WTC11 (cell line): ENCODE data around the gene KLHL40. TPM values are rescaled to one million over a fixed set of nuclear protein-coding genes. Genes with fewer than 3 reads are reported as not detected.

Source experiments
- ATAC-seq: fragments of 200-7000 bp; cut with Tn5 transposase; 2 replicates; pipeline ENCODE4 v1.10.0; 2021; ENCODE audit warnings: mild to moderate bottlenecking, moderate library complexity
- CTCF ChIA-PET: fragments of 300-600 bp; sonication (Branson Sonifier 250); formaldehyde crosslinking; loops from one replicate; lab custom pipeline; 2021; ENCODE audit warnings: antibody characterized with exemption; lab: Charles Lee
- POLR2A ChIA-PET: fragments of 350-600 bp; sonication (Branson Sonifier 250); formaldehyde crosslinking; loops from one replicate; lab custom pipeline; 2021; ENCODE audit warnings: antibody characterized with exemption; lab: Charles Lee
- DNase-seq: peaks from one replicate; pipeline ENCODE4 v3.0.0; 2021; ENCODE audit warnings: low spot score
- H3K27ac Mint-ChIP-seq: 2 replicates; pipeline ENCODE4 v1.8.0; 2021; ENCODE audit warnings: mixed read lengths
- H3K27me3 Mint-ChIP-seq: 2 replicates; pipeline ENCODE4 v1.8.0; 2021; ENCODE audit warnings: low read depth, mild to moderate bottlenecking, moderate library complexity, mixed read lengths
- H3K36me3 Mint-ChIP-seq: 2 replicates; pipeline ENCODE4 v1.8.0; 2021; ENCODE audit warnings: mixed read lengths
- H3K4me1 Mint-ChIP-seq: 2 replicates; pipeline ENCODE4 v1.8.0; 2022; ENCODE audit warnings: mixed read lengths
- H3K4me3 Mint-ChIP-seq: 2 replicates; pipeline ENCODE4 v1.8.0; 2021; ENCODE audit warnings: mild to moderate bottlenecking, moderate library complexity, mixed read lengths
- H3K9me3 Mint-ChIP-seq: 2 replicates; pipeline ENCODE4 v1.8.0; 2021; ENCODE audit warnings: mixed read lengths
- CREM ChIP-seq: sonication (generic); formaldehyde crosslinking; IDR thresholded peaks from 2 replicates; pipeline ENCODE4 v1.8.1; 2022; ENCODE audit warnings: mild to moderate bottlenecking, missing genetic modification reagents, moderate library complexity
- ESRRA ChIP-seq: sonication (generic); formaldehyde crosslinking; IDR thresholded peaks from 2 replicates; pipeline ENCODE4 v1.8.1; 2022; ENCODE audit warnings: mild to moderate bottlenecking, missing genetic modification reagents, borderline replicate concordance
- FOXJ3 ChIP-seq: sonication (generic); formaldehyde crosslinking; IDR thresholded peaks from 2 replicates; pipeline ENCODE4 v1.9.0; 2021; ENCODE audit warnings: missing genetic modification reagents, mild to moderate bottlenecking, borderline replicate concordance
- GRHL2 ChIP-seq: fragments of 250-450 bp; sonication (Bioruptor Pico); IDR thresholded peaks from 2 replicates; pipeline ENCODE4 v1.8.0; 2022; ENCODE audit warnings: mild to moderate bottlenecking, moderate library complexity; ENCODE audit not compliant: insufficient replicate concordance, severe bottlenecking
- IRF1 ChIP-seq: sonication (generic); formaldehyde crosslinking; IDR thresholded peaks from 2 replicates; pipeline ENCODE4 v1.8.0; 2023; ENCODE audit warnings: missing genetic modification reagents
- IRF2 ChIP-seq: sonication (generic); formaldehyde crosslinking; IDR thresholded peaks from 2 replicates; pipeline ENCODE4 v1.8.0; 2022; ENCODE audit warnings: low read depth, missing genetic modification reagents, borderline replicate concordance
- JAZF1 ChIP-seq: fragments of 250-450 bp; sonication (Bioruptor Pico); IDR thresholded peaks from 2 replicates; pipeline ENCODE4 v1.9.0; 2021; ENCODE audit warnings: moderate library complexity, mild to moderate bottlenecking, inconsistent platforms
- JUN ChIP-seq: sonication (generic); formaldehyde crosslinking; IDR thresholded peaks from 2 replicates; pipeline ENCODE4 v1.8.0; 2023; ENCODE audit warnings: mild to moderate bottlenecking, missing genetic modification reagents
- MAX ChIP-seq: sonication (generic); formaldehyde crosslinking; IDR thresholded peaks from 2 replicates; pipeline ENCODE4 v1.8.0; 2022; ENCODE audit warnings: mild to moderate bottlenecking, missing genetic modification reagents
- MLX ChIP-seq: sonication (generic); formaldehyde crosslinking; IDR thresholded peaks from 2 replicates; pipeline ENCODE4 v1.8.1; 2023; ENCODE audit warnings: mild to moderate bottlenecking, missing genetic modification reagents, moderate library complexity
- NFE2L1 ChIP-seq: sonication (generic); formaldehyde crosslinking; IDR thresholded peaks from 2 replicates; pipeline ENCODE4 v1.8.1; 2023; ENCODE audit warnings: missing genetic modification reagents
- NR2C2 ChIP-seq: sonication (generic); formaldehyde crosslinking; IDR thresholded peaks from 2 replicates; pipeline ENCODE4 v1.8.0; 2022; ENCODE audit warnings: mild to moderate bottlenecking, missing genetic modification reagents
- RELA ChIP-seq: sonication (generic); formaldehyde crosslinking; IDR thresholded peaks from 2 replicates; pipeline ENCODE4 v1.8.1; 2022; ENCODE audit warnings: missing genetic modification reagents, mild to moderate bottlenecking, borderline replicate concordance
- SMAD3 ChIP-seq: sonication (generic); formaldehyde crosslinking; IDR thresholded peaks from 2 replicates; pipeline ENCODE4 v1.8.0; 2022; ENCODE audit warnings: missing genetic modification reagents, mild to moderate bottlenecking, borderline replicate concordance
- ZNF121 ChIP-seq: sonication (generic); formaldehyde crosslinking; IDR thresholded peaks from 2 replicates; pipeline ENCODE4 v1.8.0; 2023; ENCODE audit warnings: missing genetic modification reagents
- ZNF219 ChIP-seq: sonication (generic); formaldehyde crosslinking; IDR thresholded peaks from 2 replicates; pipeline ENCODE4 v1.8.0; 2023; ENCODE audit warnings: missing genetic modification reagents, mild to moderate bottlenecking, borderline replicate concordance
- ZNF281 ChIP-seq: sonication (generic); formaldehyde crosslinking; IDR thresholded peaks from 2 replicates; pipeline ENCODE4 v1.8.0; 2023; ENCODE audit warnings: mild to moderate bottlenecking, missing genetic modification reagents
- ZNF317 ChIP-seq: sonication (generic); formaldehyde crosslinking; IDR thresholded peaks from 2 replicates; pipeline ENCODE4 v1.8.1; 2023; ENCODE audit warnings: low read depth, mild to moderate bottlenecking, moderate library complexity, missing genetic modification reagents, borderline replicate concordance
- total RNA-seq: library from RNA; stranded (reverse); gene quantifications from 3 replicates; pipeline ENCODE4 v1.2.3, GENCODE V29; 2021
- TF ChIP-seq, protein P1 (sequence below): sonication (generic); formaldehyde crosslinking; IDR thresholded peaks from 2 replicates; pipeline ENCODE4 v1.8.1; 2022; ENCODE audit warnings: missing genetic modification reagents, borderline replicate concordance
- TF ChIP-seq, protein P2 (sequence below): fragments of 250-450 bp; sonication (Bioruptor Pico); IDR thresholded peaks from 2 replicates; pipeline ENCODE4 v1.9.0; 2021; ENCODE audit warnings: mild to moderate bottlenecking

Gene KLHL40
- total RNA-seq, 1 experiment from 2014 or later, result not detected

GRCh38 chr3:42685891-42686820, 819 bp downstream of the KLHL40 start:
- ATAC-seq (no peak), DNase-seq (no peak)
- H3K4me1 Mint-ChIP-seq, result peaks cover 18% of the 10 kb centered on the region
- H3K27me3 Mint-ChIP-seq, result peaks cover 3% of the 10 kb centered on the region
- CTCF ChIA-PET, result interaction anchor here (0.8 kb wide), 1 partner anchor 144 kb away, joined by 3 read pairs; no protein-coding TSS in a partner anchor
- no peak overlapping the region for H3K27ac Mint-ChIP-seq
- TF ChIP-seq RELA (CRISPR knock-in tag) (0 out of 2 replicates have a peak, but pooled peaks have one; percentile 39), SMAD3 (CRISPR knock-in tag) (no peak)
- POLR2A ChIA-PET, result no interaction called here
- H3K9me3 Mint-ChIP-seq, result no peaks in the 10 kb centered on the region
- H3K36me3 Mint-ChIP-seq, result no peaks in the 10 kb centered on the region
- no peak overlapping the region for H3K4me3 Mint-ChIP-seq

DNA sequence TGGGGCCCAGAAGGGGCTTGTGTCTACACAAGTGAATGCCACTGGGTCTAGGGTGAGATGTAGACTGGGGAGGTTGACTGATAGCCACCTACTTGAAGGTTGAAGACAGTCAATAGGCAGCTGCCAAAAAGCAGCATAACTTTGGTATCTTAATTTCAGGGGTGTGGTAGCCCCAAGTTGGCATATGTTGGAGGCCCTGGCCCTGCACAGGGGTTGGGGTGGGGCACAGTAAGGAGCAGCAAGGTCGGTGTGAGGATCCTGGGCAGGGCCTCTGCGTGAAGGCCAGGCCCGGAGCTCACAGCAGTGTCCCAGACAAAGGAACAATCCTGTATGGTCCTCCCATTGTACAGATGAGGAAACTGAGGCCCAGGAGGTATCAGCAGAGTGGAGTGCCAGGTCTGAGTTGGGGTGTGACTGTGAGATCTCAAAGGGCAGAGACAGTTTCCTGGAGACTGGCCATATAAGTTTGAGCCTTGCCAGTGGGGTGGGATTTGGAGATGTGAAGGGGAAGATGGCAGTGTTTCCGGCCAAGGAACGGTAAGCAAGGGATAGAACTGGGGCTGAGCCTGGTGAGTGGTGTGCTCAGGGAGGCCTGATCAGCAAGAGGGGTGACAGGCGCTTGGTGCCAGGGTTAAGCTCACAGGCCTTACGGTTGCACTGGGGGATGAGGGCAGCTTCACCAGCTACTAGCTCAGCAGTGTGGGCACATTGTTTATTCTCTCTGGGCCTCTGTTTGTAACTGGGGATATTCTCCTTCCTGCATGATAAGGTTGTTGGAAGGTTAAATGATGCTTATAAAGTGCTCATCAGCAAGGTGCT, 1.7 kb downstream of the KLHL40 start:
- Mint-ChIP-seq H3K4me1 (peaks cover 18% of the 10 kb centered on the region), H3K36me3 (no peaks in the 10 kb centered on the region), H3K27ac (no peak overlapping the region), H3K9me3 (no peaks in the 10 kb centered on the region), H3K27me3 (peaks cover 3% of the 10 kb centered on the region), H3K4me3 (no peak overlapping the region)
- ATAC-seq (no peak), DNase-seq (no peak)
- CTCF ChIA-PET, result interaction anchor here (0.8 to 1.2 kb wide), 3 partner anchors 57 to 144 kb away, joined by 3 to 6 read pairs (median 3); no protein-coding TSS in a partner anchor
- POLR2A ChIA-PET, result interaction anchor here (0.9 kb wide), 1 partner anchor 35 kb away, joined by 4 read pairs; no protein-coding TSS in a partner anchor
- TF ChIP-seq MAX (CRISPR knock-in tag) (no peak), ZNF219 (no peak), JAZF1 (CRISPR knock-in tag) (no peak), MLX (CRISPR knock-in tag) (no peak), ZNF121 (CRISPR knock-in tag) (no peak), CREM (CRISPR knock-in tag) (no peak), NR2C2 (CRISPR knock-in tag) (no peak), JUN (no peak), FOXJ3 (CRISPR knock-in tag) (no peak), IRF1 (CRISPR knock-in tag) (no peak), ZNF317 (CRISPR knock-in tag) (no peak), ESRRA (CRISPR knock-in tag) (no peak)
- TF ChIP-seq, protein P1, sequence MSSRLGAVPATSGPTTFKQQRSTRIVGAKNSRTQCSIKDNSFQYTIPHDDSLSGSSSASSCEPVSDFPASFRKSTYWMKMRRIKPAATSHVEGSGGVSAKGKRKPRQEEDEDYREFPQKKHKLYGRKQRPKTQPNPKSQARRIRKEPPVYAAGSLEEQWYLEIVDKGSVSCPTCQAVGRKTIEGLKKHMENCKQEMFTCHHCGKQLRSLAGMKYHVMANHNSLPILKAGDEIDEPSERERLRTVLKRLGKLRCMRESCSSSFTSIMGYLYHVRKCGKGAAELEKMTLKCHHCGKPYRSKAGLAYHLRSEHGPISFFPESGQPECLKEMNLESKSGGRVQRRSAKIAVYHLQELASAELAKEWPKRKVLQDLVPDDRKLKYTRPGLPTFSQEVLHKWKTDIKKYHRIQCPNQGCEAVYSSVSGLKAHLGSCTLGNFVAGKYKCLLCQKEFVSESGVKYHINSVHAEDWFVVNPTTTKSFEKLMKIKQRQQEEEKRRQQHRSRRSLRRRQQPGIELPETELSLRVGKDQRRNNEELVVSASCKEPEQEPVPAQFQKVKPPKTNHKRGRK (CRISPR knock-in tag), result no peak

DNA sequence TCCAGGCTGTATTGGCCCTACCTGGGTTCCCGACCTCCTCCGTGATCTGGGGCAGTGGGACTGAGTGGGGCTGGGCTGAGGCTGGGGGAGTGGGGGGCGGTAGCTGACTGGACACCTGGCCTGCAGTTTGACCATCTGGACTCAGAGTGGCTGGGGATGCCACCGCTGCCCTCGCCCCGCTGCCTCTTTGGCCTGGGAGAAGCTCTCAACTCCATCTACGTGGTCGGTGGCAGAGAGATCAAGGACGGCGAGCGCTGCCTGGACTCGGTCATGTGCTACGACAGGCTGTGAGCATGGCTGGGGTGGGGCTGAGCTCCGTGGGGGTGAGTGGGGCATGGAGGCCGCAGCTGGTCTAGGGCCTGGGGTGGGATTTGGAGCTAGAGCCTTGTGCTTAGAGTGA, 2.7 kb downstream of the KLHL40 start:
- H3K9me3 Mint-ChIP-seq, result no peaks in the 10 kb centered on the region
- ATAC-seq, result no peak
- no peak overlapping the region for H3K27ac Mint-ChIP-seq
- no peak for DNase-seq
- ChIA-PET POLR2A (interaction anchor here (0.9 kb wide), 1 partner anchor 36 kb away, joined by 4 read pairs; no protein-coding TSS in a partner anchor), CTCF (interaction anchor here (1.1 to 1.2 kb wide), 2 partner anchors 56 to 75 kb away, joined by 3 to 6 read pairs; no protein-coding TSS in a partner anchor)
- peaks cover 3% of the 10 kb centered on the region for H3K27me3 Mint-ChIP-seq
- no peaks in the 10 kb centered on the region for H3K36me3 Mint-ChIP-seq
- H3K4me3 Mint-ChIP-seq, result no peak overlapping the region
- peaks cover 18% of the 10 kb centered on the region for H3K4me1 Mint-ChIP-seq
- TF ChIP-seq IRF2 (CRISPR knock-in tag), result no peak
- TF ChIP-seq, protein P2, sequence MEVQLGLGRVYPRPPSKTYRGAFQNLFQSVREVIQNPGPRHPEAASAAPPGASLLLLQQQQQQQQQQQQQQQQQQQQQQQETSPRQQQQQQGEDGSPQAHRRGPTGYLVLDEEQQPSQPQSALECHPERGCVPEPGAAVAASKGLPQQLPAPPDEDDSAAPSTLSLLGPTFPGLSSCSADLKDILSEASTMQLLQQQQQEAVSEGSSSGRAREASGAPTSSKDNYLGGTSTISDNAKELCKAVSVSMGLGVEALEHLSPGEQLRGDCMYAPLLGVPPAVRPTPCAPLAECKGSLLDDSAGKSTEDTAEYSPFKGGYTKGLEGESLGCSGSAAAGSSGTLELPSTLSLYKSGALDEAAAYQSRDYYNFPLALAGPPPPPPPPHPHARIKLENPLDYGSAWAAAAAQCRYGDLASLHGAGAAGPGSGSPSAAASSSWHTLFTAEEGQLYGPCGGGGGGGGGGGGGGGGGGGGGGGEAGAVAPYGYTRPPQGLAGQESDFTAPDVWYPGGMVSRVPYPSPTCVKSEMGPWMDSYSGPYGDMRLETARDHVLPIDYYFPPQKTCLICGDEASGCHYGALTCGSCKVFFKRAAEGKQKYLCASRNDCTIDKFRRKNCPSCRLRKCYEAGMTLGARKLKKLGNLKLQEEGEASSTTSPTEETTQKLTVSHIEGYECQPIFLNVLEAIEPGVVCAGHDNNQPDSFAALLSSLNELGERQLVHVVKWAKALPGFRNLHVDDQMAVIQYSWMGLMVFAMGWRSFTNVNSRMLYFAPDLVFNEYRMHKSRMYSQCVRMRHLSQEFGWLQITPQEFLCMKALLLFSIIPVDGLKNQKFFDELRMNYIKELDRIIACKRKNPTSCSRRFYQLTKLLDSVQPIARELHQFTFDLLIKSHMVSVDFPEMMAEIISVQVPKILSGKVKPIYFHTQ (CRISPR knock-in tag), result no peak
- no peak for TF ChIP-seq GRHL2 (CRISPR knock-in tag)
- TF ChIP-seq ZNF281 (CRISPR knock-in tag), result no peak
- no peak for TF ChIP-seq NFE2L1
- no peak for TF ChIP-seq ESRRA (CRISPR knock-in tag)
